IMR-90 (cell line): Measurements from ENCODE around the gene CHPF2. TPM values are rescaled to one million over a fixed set of nuclear protein-coding genes. Genes with fewer than 3 reads are reported as not detected.

Source experiments
- ATAC-seq: fragments of 200-7000 bp; cut with Tn5 transposase; 2 replicates; pipeline ENCODE4 v1.9.1; 2020; ENCODE audit warnings: low read depth, mild to moderate bottlenecking, moderate library complexity
- BruUV-seq: library from RNA; stranded (reverse); fragments of 400-500 nt; replicated peaks from 2 replicates; lab custom pipeline; 2021; lab: Mats Ljungman, UMichigan
- CTCF ChIA-PET: fragments of 300-600 bp; formaldehyde crosslinking; extraction: SDS; loops from one replicate; lab custom pipeline; 2021; ENCODE audit warnings: antibody characterized with exemption; lab: Yijun Ruan, JAX
- POLR2A ChIA-PET: fragments of 300-600 bp; sonication (Branson Sonifier 250); formaldehyde crosslinking; loops from one replicate; lab custom pipeline; 2022; ENCODE audit warnings: antibody characterized with exemption; ENCODE audit not compliant: unreplicated experiment; lab: Charles Lee
- DNase-seq: peaks from one replicate; pipeline ENCODE4 v3.0.0; 2013
- H2AFZ ChIP-seq: replicated peaks from 2 replicates; pipeline ENCODE3; 2013; ENCODE audit warnings: low read length, mild to moderate bottlenecking; ENCODE audit not compliant: poor library complexity
- H2AK5ac ChIP-seq: 2 replicates; pipeline ENCODE4 v1.6.1; 2013; ENCODE audit warnings: low read depth, low read length, inconsistent platforms
- H2AK9ac ChIP-seq: replicated peaks from 2 replicates; pipeline ENCODE3; 2013; ENCODE audit warnings: mild to moderate bottlenecking, low read depth, low read length, moderate library complexity; ENCODE audit not compliant: poor library complexity
- H2BK120ac ChIP-seq: 2 replicates; pipeline ENCODE4 v1.6.1; 2013; ENCODE audit warnings: low read depth, low read length, inconsistent platforms
- H2BK15ac ChIP-seq: 3 replicates; pipeline ENCODE4 v1.6.1; 2013; ENCODE audit warnings: low read depth, low read length, inconsistent platforms
- H2BK20ac ChIP-seq: 2 replicates; pipeline ENCODE4 v1.6.1; 2013; ENCODE audit warnings: low read depth, mild to moderate bottlenecking, inconsistent platforms, low read length, moderate library complexity
- H2BK5ac ChIP-seq: 2 replicates; pipeline ENCODE4 v1.6.1; 2013; ENCODE audit warnings: mild to moderate bottlenecking, low read depth, low read length, inconsistent platforms; ENCODE audit not compliant: poor library complexity, severe bottlenecking
- H3K14ac ChIP-seq: replicated peaks from 2 replicates; pipeline ENCODE4 v1.6.1; 2013; ENCODE audit warnings: low read depth, low read length, inconsistent platforms
- H3K18ac ChIP-seq: 2 replicates; pipeline ENCODE4 v1.6.1; 2013; ENCODE audit warnings: low read depth, low read length, control low read depth
- H3K23ac ChIP-seq: 2 replicates; pipeline ENCODE4 v1.6.1; 2013; ENCODE audit warnings: low read depth, low read length, inconsistent platforms
- H3K27ac ChIP-seq: 2 replicates; pipeline ENCODE4 v1.5.1; 2013; ENCODE audit warnings: mild to moderate bottlenecking, control low read depth, low read length; ENCODE audit not compliant: insufficient read depth
- H3K27me3 ChIP-seq: 2 replicates; pipeline ENCODE4 v1.6.1; 2013; ENCODE audit warnings: low read length; ENCODE audit not compliant: control insufficient read depth, insufficient read depth
- H3K36me3 ChIP-seq: 2 replicates; pipeline ENCODE4 v1.6.1; 2013; ENCODE audit warnings: low read length, mixed read lengths; ENCODE audit not compliant: control insufficient read depth, insufficient read depth
- H3K4ac ChIP-seq: 2 replicates; pipeline ENCODE4 v1.6.1; 2013; ENCODE audit warnings: low read depth, low read length, inconsistent platforms
- H3K4me1 ChIP-seq: 2 replicates; pipeline ENCODE4 v1.6.1; 2013; ENCODE audit warnings: low read length, mixed read lengths; ENCODE audit not compliant: control insufficient read depth, insufficient read depth
- H3K4me2 ChIP-seq: 2 replicates; pipeline ENCODE4 v1.6.1; 2013; ENCODE audit warnings: low read depth, mild to moderate bottlenecking, control low read depth, low read length, moderate library complexity
- H3K4me3 ChIP-seq: 2 replicates; pipeline ENCODE4 v1.5.1; 2013; ENCODE audit warnings: low read depth, mild to moderate bottlenecking, control low read depth, low read length, moderate library complexity; ENCODE audit not compliant: insufficient read depth
- H3K56ac ChIP-seq: 2 replicates; pipeline ENCODE4 v1.6.1; 2013; ENCODE audit warnings: low read length, inconsistent platforms; ENCODE audit not compliant: insufficient read depth; ENCODE audit errors: extremely low read depth
- H3K79me1 ChIP-seq, 2 experiments: 2 replicates each; pipeline ENCODE4 v1.6.1; 2013; ENCODE audit warnings: low read length in 2 of 2, inconsistent platforms in 1 of 2, low read depth in 1 of 2
- H3K9ac ChIP-seq: 2 replicates; pipeline ENCODE4 v1.6.1; 2013; ENCODE audit warnings: low read depth, low read length, control low read depth
- H3K9me1 ChIP-seq: 2 replicates; pipeline ENCODE4 v1.6.1; 2013; ENCODE audit warnings: low read length, inconsistent platforms; ENCODE audit not compliant: insufficient read depth
- H3K9me3 ChIP-seq: 2 replicates; pipeline ENCODE4 v1.6.1; 2013; ENCODE audit warnings: low read length; ENCODE audit not compliant: control insufficient read depth, insufficient read depth
- H4K20me1 ChIP-seq: 2 replicates; pipeline ENCODE4 v1.6.1; 2013; ENCODE audit warnings: low read length, inconsistent platforms; ENCODE audit not compliant: insufficient read depth
- H4K5ac ChIP-seq: 2 replicates; pipeline ENCODE4 v1.6.1; 2013; ENCODE audit warnings: mild to moderate bottlenecking, low read depth, low read length, control low read depth
- H4K8ac ChIP-seq, 2 experiments: 2 replicates each; pipeline ENCODE4 v1.6.1; 2013; ENCODE audit warnings: low read depth in 2 of 2, low read length in 2 of 2, control low read depth in 1 of 2, inconsistent platforms in 1 of 2
- H4K91ac ChIP-seq: 2 replicates; pipeline ENCODE4 v1.6.1; 2013; ENCODE audit warnings: low read depth, low read length, inconsistent platforms; ENCODE audit not compliant: insufficient read depth
- CEBPB ChIP-seq: IDR thresholded peaks from 2 replicates; pipeline ENCODE4 v1.6.1; 2012; ENCODE audit warnings: low read depth, low read length, improper control_type of control experiment
- FOS ChIP-seq: fragments of 150-350 bp; IDR thresholded peaks from 2 replicates; pipeline ENCODE4 v1.6.1; 2016; ENCODE audit warnings: low read depth, low read length
- MAFK ChIP-seq: IDR thresholded peaks from 2 replicates; pipeline ENCODE4 v1.6.1; 2012; ENCODE audit warnings: low read depth, low read length, improper control_type of control experiment
- MAZ ChIP-seq: IDR thresholded peaks from 2 replicates; pipeline ENCODE4 v1.6.1; 2012; ENCODE audit warnings: low read depth, mild to moderate bottlenecking, low read length, improper control_type of control experiment, moderate library complexity, borderline replicate concordance
- POLR2A ChIP-seq: IDR thresholded peaks from 2 replicates; pipeline ENCODE4 v1.6.1; 2012; ENCODE audit warnings: mild to moderate bottlenecking, low read depth, low read length
- RCOR1 ChIP-seq: IDR thresholded peaks from 2 replicates; pipeline ENCODE4 v1.6.1; 2012; ENCODE audit warnings: mild to moderate bottlenecking, low read length, improper control_type of control experiment; ENCODE audit not compliant: insufficient replicate concordance
- USF2 ChIP-seq: fragments of 150-350 bp; IDR thresholded peaks from 2 replicates; pipeline ENCODE4 v1.6.1; 2017; ENCODE audit warnings: mild to moderate bottlenecking, antibody characterized with exemption, low read length, low read depth
- WGBS, 2 experiments: methylation state at CpG; one replicate each; pipeline versions ENCODE4 v1.1.5 to v1.1.7; 2013; ENCODE audit warnings: missing lambda C conversion rate in 2 of 2; ENCODE audit not compliant: insufficient read length in 1 of 2; ENCODE audit errors: extremely low coverage in 2 of 2; 5-methylcytosine and 5-hydroxymethylcytosine counted together
- dilution Hi-C: fragments of 300-500 bp; cut with HindIII; formaldehyde crosslinking; loops from one replicate; pipeline ENCODE4 v1.14.3; 2018; ENCODE audit warnings: low sequenced_read_pairs; ENCODE audit not compliant: unreplicated experiment
- in situ Hi-C: fragments of 300-500 bp; cut with MboI; formaldehyde crosslinking; loops from 3 replicates; pipeline ENCODE4 v1.14.3; 2019; ENCODE audit warnings: low sequenced_read_pairs, inconsistent platforms, mixed read lengths
- intact Hi-C: fragments of 100-400 bp; cut with micrococcal nuclease; formaldehyde crosslinking; loops from 2 replicates; pipeline ENCODE4 v1.10.0; 2022
- polyA plus RNA-seq, 3 experiments: library from polyadenylated mRNA; depleted of rRNA; stranded (reverse); fragments of >200 nt; gene quantifications; 2 replicates each; pipeline ENCODE4 v1.2.3, GENCODE V29; 2012; ENCODE audit warnings: low replicate concordance in 1 of 3
- total RNA-seq: library from RNA; depleted of rRNA; stranded (reverse); fragments of >200 nt; gene quantifications from 2 replicates; pipeline ENCODE4 v1.2.3, GENCODE V29; 2012

The CHPF2 gene
- total and polyA plus RNA-seq, 2 of the 4 experiments (the other 2 are of a cell fraction) = 26.2 to 77.0 TPM

DNA sequence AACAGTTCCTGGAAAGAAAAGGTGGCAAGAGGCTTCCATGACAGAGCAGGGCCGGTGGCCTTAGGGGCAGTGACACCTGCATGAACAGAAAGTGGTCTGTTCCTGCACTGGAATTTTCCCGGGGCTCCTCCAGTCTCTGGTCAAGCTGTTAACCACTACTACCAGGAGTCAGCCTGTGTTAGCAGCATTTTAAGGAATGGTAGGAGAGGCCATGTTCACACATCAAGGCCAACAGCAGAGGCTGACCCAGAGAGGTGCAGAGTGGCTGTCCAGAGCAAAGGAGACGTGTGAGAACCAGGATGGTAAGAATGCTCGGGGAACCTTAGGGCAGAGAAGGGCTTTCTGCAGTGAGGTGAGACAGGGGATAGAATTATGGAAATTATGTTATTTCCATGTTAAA, 30.5 kb upstream of the CHPF2 start:
- intact Hi-C loops = no loop called here
- Histone ChIP-seq H3K9ac (no peak overlapping the region), H4K91ac (no peak overlapping the region), H3K27me3 (peaks cover 91% of the 10 kb centered on the region), H2AK5ac (no peak overlapping the region), H3K9me1 (no peaks in the 10 kb centered on the region), H2BK120ac (no peak overlapping the region), H2BK15ac (no peak overlapping the region), H3K23ac (no peak overlapping the region), H3K79me1 (no peaks in the 10 kb centered on the region), H3K4ac (no peak overlapping the region), H4K5ac (no peak overlapping the region), H3K36me3 (no peaks in the 10 kb centered on the region), H3K14ac (no peak overlapping the region), H3K4me1 (no peaks in the 10 kb centered on the region), H2BK5ac (no peak overlapping the region), H3K4me3 (no peak overlapping the region), H3K4me2 (no peak overlapping the region), H4K8ac (no peak overlapping the region), H3K18ac (no peak overlapping the region), H2AK9ac (no peak overlapping the region), H3K27ac (no peak overlapping the region), H2AFZ (no peak overlapping the region), H2BK20ac (no peak overlapping the region), H3K56ac (no peak overlapping the region), H4K20me1 (no peaks in the 10 kb centered on the region), H3K9me3 (no peaks in the 10 kb centered on the region)
- ChIA-PET POLR2A (no interaction called here), CTCF (no interaction called here)
- no TSS peak for BruUV-seq
- TF ChIP-seq FOS (no peak), POLR2A (no peak), CEBPB (no peak), USF2 (no peak), RCOR1 (no peak), MAZ (no peak), MAFK (no peak)
- dilution Hi-C loops = no loop called here
- 71% methylated on average over 2 of the region's 4 CpGs; no CpG with 5 or more reads in 1 of the 2 experiments for WGBS, 2 experiments
- ATAC-seq (no peak), DNase-seq (no peak)
- in situ Hi-C loops = no loop called here
